COLO668 (cell line): ENCODE results near the gene MAP3K21.

Experiments
- DNase-seq: peaks from one replicate; lab custom pipeline; 2025; ENCODE audit not compliant: unreplicated experiment; lab: John Stamatoyannopoulos, UW

Gene MAP3K21

DNA sequence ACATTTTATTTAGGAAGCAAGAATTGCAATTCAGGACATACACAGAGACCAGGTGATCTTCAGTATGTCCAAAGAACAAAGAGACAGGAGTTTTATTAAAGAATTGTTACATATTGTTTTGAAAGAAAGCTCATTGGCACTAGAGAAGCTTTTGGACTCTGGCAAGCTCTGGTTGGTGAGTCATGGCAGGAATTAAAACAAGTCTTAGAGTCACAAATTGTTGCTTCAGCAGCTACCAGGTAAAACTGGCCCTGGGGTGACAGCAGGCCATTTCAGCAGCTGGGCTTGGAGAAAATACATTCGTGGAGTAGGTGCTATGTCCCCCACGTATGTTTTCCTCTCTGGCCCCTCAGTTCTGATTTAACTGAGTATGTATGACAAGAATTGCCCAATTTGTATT lies 58.8 kb downstream of the MAP3K21 start:
- DNase-seq = no peak

DNA sequence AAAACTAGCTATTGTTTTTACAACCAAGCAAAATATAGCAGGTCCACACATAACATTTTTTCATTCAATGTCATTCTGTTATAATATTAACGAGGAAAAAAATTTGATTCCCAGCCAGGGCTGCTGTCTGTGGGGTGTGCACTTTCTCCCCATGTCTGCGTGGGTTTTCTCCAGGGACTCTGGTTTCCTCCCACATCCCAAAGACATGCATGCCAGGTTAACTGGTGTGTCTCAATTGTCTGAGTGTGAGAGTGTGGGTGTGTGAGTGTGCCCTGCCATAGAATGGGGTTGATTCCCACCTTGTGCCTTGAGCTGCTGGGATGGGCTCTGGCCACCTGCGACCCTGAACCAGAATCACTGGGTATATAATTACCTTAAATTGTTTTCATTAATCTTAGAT lies 60.1 kb downstream of the MAP3K21 start:
- DNase-seq = no peak

DNA sequence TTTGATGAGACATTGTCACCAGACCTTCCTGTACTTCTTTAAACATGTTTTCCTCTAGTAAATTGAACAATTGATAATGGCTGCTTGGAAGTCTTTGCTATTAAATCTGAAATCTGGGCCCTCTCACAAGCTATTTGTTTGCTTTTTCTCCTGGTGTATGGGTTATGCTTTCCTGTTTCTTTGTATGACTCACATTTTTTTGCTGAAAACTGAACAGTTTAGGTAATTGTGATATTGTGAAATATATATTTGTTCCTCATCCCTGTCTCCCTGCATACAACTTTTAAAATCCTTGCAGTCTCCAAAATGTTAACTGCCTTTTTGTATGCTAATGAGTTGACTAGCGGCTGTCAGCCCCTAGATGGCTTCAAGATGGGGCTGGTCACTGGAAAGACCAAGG lies 61.6 kb downstream of the MAP3K21 start:
- DNase-seq = no peak

DNA sequence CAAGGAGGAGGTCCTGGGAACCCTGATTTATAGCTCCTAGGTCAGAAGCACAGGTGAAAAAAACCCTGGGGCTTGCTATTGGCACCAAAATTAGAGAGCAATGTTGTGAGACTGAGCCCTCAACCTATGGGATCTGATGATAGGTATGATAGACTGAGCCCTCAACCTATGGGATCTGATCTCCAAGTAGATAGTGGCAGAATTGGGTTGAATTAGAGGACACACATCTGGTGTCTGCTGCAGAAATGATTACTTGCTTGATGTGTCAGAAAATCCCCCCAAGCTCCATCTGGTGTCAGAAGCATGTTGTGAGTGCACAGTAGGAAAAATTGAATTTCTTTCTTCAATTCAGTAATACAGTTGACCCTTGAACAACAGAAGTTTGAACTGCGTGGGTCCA lies 62.4 kb downstream of the MAP3K21 start:
- no peak for DNase-seq

DNA sequence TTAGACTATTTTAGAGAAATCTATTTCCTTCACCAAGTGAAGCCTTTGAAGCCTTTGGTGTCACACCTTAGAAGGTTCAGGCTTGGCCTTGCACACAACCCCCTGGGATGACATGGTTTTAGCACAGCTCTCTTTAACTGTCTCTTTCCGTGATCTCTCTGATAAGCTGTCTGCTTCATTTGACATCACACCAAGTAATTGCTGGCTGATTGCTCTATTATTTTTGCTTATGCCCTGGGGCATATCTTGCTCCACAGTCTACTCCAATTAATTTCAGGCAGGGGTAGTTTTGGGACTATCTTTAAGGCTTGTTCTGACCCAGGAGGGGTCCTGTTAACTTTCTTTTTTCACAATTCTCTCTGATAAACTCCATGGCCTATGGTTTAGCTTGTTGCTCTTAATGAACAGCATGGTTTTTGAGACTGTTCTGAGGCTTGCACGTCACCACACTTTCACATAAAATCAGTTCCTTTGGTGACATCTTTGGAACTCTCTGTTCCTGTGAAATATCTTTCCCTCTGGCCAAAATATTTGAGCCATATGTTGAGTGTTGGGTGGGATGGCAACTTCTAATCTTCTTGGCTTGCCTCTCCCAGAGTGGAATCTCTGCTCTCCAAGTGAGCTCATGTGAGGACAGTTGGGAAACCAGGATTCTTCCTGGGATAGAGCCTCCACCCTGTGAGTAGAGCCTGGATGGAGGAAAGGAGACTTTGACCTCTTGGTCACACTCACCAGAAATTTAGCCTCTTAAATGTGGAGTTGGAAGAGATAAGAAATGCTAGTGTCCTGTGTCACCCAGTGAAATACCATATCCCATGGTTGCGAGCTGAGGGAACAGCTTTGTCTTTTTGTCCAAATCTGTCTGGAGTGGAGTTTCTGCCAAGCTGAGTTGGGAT lies 63.6 kb downstream of the MAP3K21 start:
- no peak for DNase-seq

DNA sequence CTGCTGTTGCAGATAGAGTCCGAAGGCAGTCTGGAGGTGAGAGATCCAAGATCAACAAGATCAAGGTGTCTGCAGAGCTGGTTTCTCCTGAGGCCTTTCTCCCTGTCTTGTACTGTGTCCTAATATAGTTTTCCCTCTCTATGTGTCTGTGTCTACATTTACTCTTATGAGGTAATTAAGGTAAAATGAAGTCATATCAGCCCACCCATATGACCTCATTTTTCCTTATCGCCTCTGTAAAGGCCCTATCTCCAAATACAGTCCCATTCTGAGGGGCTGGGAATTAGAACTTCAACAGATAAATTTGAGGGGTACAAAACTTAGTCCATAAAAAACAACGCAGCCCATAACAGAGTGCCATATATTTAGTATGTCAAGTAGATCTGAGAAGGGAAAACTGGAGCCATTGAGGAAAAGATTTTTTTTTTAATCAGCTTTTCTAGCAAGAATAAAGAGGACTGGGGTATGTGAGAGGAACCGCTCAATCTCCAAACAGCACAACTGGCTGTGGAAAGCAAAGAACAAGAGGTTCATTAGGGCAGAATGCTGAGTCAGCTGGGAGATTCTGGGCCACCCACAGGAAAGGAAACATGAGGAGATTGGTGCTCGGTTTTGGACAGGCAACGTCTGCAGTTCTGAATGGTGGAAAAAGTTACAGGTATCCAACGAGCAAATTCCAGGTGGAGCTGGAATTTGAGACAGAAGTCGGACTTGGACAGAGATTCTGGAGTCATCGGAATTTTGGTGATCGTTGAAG lies 65.7 kb downstream of the MAP3K21 start:
- no peak for DNase-seq

DNA sequence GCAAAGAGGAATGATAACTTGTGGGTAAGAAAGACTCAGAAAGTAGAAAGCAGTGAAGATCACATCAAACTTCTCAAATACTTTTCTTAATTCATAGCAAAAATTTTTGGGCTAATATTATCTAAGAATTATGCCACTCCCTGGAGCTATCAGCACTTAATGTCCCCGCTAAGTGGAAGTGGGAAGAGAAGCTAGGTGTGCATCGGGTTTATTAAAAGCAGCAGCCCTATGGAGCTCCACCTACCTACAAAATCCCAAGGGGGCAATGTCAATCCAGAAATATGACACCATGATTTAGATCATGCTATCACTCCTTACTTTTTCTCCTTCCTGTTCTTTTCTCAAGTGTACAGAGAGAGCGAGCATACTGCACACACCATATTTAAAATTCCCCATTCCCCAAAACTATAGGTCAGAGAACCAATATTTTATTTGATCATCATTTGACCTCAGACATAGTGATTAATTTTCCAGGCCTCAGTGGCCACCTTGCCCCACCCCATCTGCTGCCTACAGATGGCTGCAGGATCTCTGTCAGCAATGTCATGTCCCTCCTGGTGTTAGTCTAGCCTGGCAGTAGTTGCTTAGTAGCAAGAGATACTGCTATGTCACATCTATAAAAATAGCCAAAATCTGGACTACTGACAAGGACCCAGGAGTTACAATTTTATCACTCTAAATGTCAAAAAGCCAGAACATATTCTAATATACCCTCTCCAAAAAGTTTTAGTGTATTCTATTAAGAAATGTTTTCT lies 66.6 kb downstream of the MAP3K21 start:
- DNase-seq = no peak

DNA sequence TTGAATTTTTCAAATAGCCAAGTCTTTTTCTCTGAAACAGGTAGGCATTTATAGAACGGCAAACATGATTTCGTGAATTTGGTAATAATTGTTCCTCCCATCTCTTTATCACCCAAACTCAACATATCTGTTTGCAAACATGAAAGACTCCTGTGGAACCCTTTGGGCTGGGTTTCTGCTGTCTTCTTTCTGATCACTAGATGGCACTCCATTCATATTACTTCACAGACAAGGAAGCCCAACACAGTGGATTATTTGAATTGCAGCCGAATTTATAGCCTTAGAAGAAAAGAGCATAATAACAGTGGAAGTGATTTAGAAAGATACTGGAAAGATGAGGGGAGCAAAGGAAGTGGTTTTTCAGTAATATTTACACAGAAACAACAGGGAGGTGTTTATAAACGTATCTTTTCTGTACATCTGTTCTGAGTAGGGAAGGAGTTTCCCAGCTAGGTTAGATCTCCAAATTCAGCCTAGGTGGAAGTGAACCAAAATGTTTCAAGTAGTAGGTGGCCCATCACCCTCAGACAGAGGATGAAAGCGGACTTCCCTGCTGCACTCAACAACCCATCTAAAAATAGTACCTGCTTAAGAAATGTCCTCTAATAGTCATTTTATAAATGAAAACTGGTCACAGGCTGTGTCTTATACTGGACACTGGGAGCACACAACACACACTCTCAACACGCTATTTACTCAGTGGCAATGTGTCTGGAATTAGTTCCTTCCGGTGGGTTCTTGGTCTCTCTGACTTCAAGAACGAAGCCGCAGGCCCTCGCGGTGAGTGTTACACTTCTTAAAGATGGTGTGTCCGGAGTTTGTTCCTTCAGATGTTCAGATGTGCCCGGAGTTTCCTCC lies 67.6 kb downstream of the MAP3K21 start:
- DNase-seq = peak; percentile 28

DNA sequence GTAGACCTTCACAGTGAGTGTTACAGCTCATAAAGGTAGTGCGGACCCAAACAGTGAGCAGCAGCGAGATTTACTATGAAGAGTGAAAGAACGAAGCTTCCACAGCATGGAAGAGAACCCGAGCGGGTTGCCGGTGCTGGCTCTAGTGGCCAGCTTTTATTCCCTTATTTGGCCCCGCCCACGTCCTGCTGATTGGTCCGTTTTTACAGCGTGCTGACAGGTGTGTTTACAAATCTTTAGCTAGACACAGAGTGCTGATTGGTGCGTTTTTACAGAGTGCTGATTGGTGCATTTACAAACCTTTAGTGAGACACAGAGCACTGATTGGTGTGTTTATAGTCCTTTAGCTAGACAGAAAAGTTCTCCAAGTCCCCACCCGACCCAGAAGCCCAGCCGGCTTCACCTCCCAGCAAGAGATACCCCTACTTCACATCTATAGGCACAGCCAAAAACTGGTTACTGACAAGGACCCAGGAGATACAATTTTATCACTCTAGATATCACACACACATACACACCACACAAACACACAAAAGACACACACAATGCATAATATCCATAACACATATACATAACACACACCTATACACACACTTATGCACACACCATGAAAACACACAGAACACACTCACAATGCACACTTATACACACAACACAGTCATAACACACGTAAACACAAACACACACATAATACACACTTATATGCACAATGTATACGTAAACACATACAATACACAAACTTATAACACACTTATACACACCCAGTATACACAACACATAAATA lies 68.5 kb downstream of the MAP3K21 start:
- no peak for DNase-seq

DNA sequence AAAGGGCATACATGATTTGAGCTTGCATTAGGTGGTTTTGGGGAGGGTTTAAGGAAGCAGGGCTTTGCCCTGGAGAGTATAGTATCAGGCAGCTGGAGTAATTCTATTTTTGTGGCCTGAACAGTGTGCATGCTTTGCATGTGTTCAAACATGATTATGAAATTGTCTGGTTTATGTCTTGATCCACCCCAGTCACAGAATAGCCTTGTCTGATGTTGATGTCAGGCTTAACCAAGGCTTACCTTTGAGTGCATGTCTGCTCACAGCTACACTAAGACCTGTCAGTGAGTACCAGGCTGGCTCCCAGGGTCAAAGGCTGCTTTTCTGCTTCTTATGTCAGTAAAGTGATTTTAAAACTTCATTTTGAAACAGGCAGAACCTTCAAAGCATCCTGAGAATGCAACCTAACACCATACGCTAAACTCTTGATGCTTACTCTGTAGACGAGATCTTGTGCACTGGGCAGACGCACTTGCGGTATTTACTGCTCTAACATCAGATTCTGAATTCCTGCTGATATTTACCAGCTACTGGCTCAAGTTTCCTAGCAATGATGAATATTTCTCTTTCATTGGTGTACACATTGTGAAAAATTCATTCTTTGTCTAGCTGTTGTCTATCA lies 78.9 kb downstream of the MAP3K21 start:
- no peak for DNase-seq

DNA sequence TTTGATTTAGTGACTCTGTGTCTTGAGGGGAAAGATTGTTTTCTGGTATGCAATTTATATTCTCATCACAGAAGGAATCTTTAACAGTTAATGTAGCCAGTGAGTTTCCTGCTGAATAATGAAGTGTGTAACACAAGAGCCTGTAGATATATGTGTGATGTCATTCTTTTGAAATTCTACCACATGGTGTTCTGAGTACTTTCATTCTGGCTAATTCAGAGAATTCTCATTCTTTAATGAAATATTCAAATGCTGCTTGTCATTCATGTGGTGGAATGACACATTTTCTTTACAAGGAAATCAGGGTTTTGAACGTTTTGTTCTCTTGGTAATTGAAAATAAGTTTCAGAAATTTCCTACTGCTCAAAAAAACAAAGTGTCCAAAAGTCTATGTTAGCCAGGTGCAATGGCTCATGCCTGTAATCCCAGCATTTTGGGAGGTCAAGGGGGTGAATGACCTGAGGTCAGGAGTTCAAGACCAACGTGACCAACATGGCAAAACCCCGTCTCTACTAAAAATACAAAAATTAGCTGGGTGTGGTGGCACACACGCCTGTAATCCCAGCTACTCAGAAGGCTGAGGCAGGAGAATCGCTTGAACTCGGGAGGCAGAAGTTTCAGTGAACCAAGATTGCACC lies 79.6 kb downstream of the MAP3K21 start:
- DNase-seq = no peak

DNA sequence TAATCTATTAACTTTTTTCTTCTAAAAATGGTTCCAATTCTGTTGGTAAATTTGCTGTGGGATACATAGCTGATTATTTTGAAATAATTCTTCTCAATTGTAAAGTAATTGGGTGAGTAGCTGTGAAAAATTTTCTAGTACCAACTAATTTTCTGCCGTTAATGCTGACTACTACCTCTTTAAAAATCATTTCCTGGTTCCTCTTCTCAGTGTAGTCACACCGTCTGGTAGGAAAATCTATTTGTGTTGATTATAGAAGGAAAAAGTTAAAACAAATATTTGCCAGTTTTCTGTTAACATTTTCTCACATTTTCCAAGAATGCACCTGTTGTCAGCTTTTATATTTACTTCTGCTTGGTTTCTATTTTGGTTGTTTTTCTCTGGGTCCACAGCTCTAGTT lies 82.0 kb downstream of the MAP3K21 start:
- no peak for DNase-seq

DNA sequence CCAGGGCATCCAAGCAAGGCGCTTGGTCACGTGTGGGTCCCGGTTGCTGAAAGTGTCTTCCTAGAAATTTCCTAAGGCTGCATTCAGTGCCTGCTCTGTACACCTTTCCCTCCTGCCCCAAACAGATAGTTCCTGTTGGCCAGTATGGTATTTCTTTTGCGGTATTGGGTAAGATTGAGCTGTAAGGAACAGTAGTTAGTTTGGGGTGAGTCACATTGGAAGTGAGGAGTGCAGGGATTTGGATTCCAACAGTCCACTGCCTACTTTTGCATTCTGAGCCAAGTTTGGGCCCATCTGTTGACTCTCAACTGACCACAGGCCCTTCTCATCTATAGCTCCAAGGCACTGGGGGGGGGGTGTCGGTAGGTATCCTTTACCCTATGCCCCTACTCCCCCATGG lies 83.4 kb downstream of the MAP3K21 start:
- DNase-seq = no peak

DNA sequence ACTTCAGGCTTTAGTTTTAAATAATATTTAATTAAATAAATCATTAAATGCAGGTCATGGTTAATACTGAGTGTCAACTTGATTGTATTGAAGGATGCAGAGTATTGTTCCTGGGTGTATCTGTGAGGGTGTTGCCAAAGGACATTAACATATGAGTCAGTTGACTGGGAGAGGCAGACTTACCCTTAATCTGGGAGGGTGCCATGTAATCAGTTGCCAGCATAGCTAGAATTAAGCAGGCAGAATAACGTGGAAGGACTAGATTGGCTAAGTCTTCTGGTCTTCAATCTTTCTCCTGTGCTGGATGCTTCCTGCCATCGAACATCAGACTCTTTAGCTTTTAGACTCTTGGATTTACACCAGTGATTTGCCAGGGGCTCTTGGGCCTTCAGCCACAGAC lies 85.3 kb downstream of the MAP3K21 start:
- DNase-seq = no peak

DNA sequence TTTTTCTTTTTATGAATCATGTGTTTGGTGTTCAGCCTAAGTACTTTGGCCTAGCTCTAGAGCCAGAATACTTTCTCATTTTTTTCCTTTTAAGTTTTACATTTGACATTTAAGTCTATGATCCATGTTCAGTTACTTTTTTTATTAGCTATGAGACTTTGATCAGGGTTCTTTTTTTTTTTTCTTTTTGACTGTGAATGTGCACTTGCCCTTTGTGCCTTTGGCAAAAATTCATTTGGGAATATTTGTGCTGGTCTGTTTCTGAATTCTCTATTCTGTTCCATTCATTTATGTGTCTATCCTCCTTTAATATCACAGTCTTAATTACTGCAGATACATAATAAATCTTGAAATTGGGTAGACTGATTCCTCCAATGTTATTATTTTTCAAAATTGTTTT lies 93.8 kb downstream of the MAP3K21 start:
- no peak for DNase-seq

DNA sequence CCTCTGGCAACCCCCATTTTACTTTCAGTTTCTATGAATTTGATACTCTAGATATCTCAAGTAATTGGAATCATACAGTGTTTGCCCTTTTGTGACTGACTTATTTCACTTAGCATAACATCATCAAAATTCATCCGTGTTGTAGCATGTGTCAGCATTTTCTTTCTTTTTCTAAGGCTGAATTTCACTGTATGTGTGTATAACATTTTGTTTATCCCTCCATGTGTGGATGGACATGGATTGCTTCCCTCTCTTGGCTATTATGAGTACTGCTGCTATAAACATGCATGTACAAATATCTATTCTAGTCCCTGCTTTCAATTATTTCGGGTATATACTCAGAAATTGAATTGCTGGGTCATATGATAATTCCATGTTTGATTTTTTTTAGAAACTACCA lies 97.3 kb downstream of the MAP3K21 start:
- DNase-seq = no peak

DNA sequence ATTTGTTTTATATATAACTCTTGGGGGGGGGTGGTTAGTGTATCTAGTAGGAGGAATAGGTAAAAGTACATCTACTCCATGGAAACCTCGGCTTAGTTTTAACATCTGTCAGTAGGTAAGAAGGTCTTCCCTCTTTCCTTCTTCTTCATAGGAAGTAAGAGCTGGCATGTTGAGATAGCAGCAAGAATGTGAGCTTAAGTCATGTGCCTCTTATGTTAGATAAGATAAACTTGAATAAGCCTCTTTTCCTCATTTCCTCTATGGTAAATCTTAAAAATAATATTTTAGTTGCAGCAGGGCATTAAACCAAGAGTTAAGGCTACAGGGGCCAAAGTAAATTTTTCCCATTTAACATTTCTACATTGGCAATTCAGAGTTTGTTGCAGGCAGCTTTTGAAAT lies 100.4 kb downstream of the MAP3K21 start:
- DNase-seq = no peak

DNA sequence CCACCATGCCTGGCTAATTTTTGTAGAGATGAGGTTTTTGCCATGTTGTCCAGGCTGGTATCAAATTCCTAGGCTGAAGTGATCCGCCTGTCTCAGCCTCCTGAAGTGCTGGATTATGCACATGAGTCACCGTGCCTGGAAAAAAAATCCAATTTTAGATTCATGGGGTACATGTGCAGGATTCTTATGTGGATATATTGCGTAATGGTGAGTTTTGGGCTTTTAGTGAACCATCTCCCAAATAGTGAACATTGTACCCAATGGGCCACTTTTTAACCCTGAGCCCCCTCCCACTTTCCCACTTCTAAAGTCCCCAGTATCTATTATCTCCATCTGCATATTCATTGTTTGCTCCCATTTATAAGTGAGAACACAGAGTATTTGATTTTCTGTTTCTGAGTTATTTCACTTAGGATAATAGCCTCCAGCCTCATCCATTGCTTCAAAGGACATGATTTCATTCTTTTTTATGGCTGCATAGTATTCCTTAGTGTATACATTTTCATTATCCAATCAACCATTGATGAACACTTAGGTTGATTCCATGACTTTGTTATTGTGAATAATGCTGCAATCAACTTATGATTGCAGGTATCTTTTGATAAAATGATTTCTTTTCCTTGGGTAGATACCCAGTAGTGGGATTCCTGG lies 104.4 kb downstream of the MAP3K21 start:
- DNase-seq = no peak

DNA sequence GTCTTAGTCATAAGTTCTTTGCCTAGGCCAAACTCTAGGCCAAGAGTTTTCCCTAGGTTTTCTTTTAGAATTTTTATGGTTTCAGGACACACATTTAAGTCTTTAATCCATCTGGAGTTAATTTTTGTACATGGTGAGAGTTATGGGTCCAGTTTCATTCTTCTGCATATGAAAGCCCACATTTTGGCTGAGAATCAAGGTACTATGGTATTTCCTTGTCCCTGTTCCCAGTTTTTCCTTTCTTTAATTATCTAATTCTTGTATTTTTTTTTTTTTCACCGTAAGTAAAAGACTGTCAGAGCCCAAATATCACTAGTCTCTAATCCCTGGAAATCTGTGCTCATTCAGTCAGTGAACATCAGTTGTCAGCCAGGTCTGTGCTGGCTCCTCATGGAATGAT lies 105.4 kb downstream of the MAP3K21 start:
- no peak for DNase-seq
